ENCODE measurements around the gene TRPM2.

DNA sequence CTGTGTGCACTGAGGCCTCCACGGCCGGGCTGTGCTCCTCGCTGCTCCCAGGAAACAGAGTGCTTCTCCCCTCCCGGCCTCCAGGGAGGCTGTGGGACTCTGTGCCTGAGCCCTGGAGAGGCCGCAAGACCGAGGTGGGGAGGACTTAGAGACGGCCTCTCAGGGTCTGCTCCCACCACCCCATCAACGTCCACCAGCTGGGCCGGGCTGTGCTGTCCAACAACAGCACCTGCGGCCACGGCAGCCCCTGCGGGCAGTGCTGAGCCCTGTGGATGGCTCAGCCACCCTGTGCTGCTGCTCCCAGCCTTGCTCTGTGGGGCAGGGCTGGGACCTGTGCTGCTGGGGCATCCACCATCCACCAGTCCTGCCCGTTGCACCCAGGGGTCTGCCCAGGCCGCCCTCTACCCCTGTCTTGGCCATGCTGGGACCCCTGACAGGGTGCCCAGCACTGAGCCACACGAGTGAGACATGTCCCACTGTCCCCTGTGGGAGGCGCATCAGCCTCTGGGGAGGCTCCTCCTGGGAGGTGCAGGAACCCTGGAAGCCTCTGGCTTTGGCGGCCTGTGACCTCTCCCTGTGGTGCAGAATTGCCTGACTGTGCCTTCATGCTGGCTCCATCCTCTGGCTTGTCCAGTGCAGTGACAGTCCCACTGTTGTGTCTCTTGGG is 70.7 kb downstream of the TRPM2 start:
- TF ChIP-seq POLR2A (IDR thresholded peaks at IDR 0.05; ENCODE audit: low read depth, low read length) (no peak), POLR2AphosphoS5 (IDR thresholded peaks at IDR 0.05; ENCODE audit: low read depth, low read length) (no peak)
